Neural cell (in vitro differentiated cells): Measurements from ENCODE around the gene GRAP2. TPM values are rescaled to one million over a fixed set of nuclear protein-coding genes. Genes with fewer than 3 reads are reported as not detected.

Source experiments
- H2AFZ ChIP-seq: fragments of 200-600, 300-800 bp; sonication (generic), shearing (Covaris generic); 2 replicates; pipeline ENCODE4 v1.6.0; 2014; ENCODE audit warnings: low read depth, mild to moderate bottlenecking, antibody characterized with exemption, low read length, moderate library complexity
- H3F3A ChIP-seq: fragments of 200-600 bp; shearing (Covaris generic); 2 replicates; pipeline ENCODE4 v1.6.1; 2016; ENCODE audit warnings: mild to moderate bottlenecking, moderate library complexity, mixed read lengths, antibody characterized with exemption, low read length; ENCODE audit not compliant: insufficient read depth, poor library complexity, severe bottlenecking
- H3K27ac ChIP-seq: fragments of 200-600, 300-800 bp; sonication (generic), shearing (Covaris generic); 2 replicates; pipeline ENCODE4 v1.5.1; 2014; ENCODE audit warnings: mild to moderate bottlenecking, low read length, moderate library complexity
- H3K27me3 ChIP-seq: fragments of 300-800, 200-600 bp; sonication (generic), shearing (Covaris generic); 2 replicates; pipeline ENCODE4 v1.6.0; 2014; ENCODE audit warnings: mild to moderate bottlenecking, low read depth, low read length, moderate library complexity; ENCODE audit not compliant: insufficient read depth
- H3K36me3 ChIP-seq: fragments of 300-800, 200-600 bp; sonication (generic), shearing (Covaris generic); 2 replicates; pipeline ENCODE4 v1.5.1; 2014; ENCODE audit warnings: mild to moderate bottlenecking, antibody characterized with exemption, low read length, moderate library complexity; ENCODE audit not compliant: insufficient read depth
- H3K4me2 ChIP-seq: fragments of 300-800, 200-600 bp; sonication (generic), shearing (Covaris generic); 2 replicates; pipeline ENCODE4 v1.6.0; 2014; ENCODE audit warnings: mild to moderate bottlenecking, low read length
- H3K4me3 ChIP-seq: fragments of 300-800, 200-600 bp; sonication (generic), shearing (Covaris generic); 2 replicates; pipeline ENCODE4 v1.5.1; 2014; ENCODE audit warnings: mild to moderate bottlenecking, low read length, moderate library complexity
- H3K79me2 ChIP-seq: fragments of 200-600 bp; shearing (Covaris generic); replicated peaks from 2 replicates; pipeline ENCODE4 v1.6.0; 2014; ENCODE audit warnings: mild to moderate bottlenecking, low read length, moderate library complexity; ENCODE audit not compliant: insufficient read depth
- H3K9ac ChIP-seq: fragments of 300-800, 200-600 bp; sonication (generic), shearing (Covaris generic); 2 replicates; pipeline ENCODE4 v1.6.1; 2016; ENCODE audit warnings: mild to moderate bottlenecking, low read length, mixed read lengths
- H3K9me2 ChIP-seq: fragments of 200-600 bp; shearing (Covaris generic); 2 replicates; pipeline ENCODE4 v1.6.1; 2016; ENCODE audit warnings: mild to moderate bottlenecking, low read length, mixed read lengths; ENCODE audit not compliant: insufficient read depth
- H3K9me3 ChIP-seq: fragments of 200-600, 300-800 bp; sonication (generic), shearing (Covaris generic); 2 replicates; pipeline ENCODE4 v1.6.1; 2016; ENCODE audit warnings: mild to moderate bottlenecking, mixed run types, low read length, moderate library complexity, mixed read lengths
- H4K20me1 ChIP-seq: fragments of 200-600 bp; shearing (Covaris generic); 2 replicates; pipeline ENCODE4 v1.6.1; 2016; ENCODE audit warnings: mild to moderate bottlenecking, mixed run types; ENCODE audit not compliant: insufficient read depth
- EP300 ChIP-seq: fragments of 450-650 bp; conservative IDR thresholded peaks from 2 replicates; pipeline ENCODE4 v1.6.1; 2014; ENCODE audit warnings: antibody characterized with exemption, mild to moderate bottlenecking, moderate library complexity; ENCODE audit not compliant: poor library complexity, severe bottlenecking
- EZH2 ChIP-seq: fragments of 200-600, 300-800 bp; shearing (Covaris generic), sonication (generic); IDR thresholded peaks from 2 replicates; pipeline ENCODE4 v1.6.1; 2014; ENCODE audit warnings: antibody characterized with exemption, low read length, borderline replicate concordance, mild to moderate bottlenecking; ENCODE audit not compliant: insufficient read depth, poor library complexity, severe bottlenecking
- MXI1 ChIP-seq: fragments of 450-650 bp; conservative IDR thresholded peaks from 2 replicates; pipeline ENCODE4 v1.6.1; 2014; ENCODE audit warnings: antibody characterized with exemption, mild to moderate bottlenecking; ENCODE audit not compliant: poor library complexity, severe bottlenecking
- POLR2AphosphoS5 ChIP-seq: IDR thresholded peaks from 2 replicates; pipeline ENCODE4 v1.6.1; 2012
- RAD21 ChIP-seq: fragments of 450-650 bp; conservative IDR thresholded peaks from 2 replicates; pipeline ENCODE4 v1.6.1; 2014; ENCODE audit warnings: antibody characterized with exemption, mild to moderate bottlenecking, moderate library complexity
- SMC3 ChIP-seq: fragments of 450-650 bp; conservative IDR thresholded peaks from 2 replicates; pipeline ENCODE4 v1.6.1; 2014; ENCODE audit warnings: antibody characterized with exemption, mild to moderate bottlenecking, moderate library complexity; ENCODE audit not compliant: poor library complexity
- TAF1 ChIP-seq: IDR thresholded peaks from 2 replicates; pipeline ENCODE4 v1.6.1; 2012; ENCODE audit warnings: low read depth
- polyA plus RNA-seq: library from polyadenylated mRNA; depleted of rRNA; stranded (reverse); fragments of >200 nt; gene quantifications from 2 replicates; pipeline ENCODE4 v1.2.3, GENCODE V29; 2014
- TF ChIP-seq, protein P1 (sequence below): fragments of 450-650 bp; IDR thresholded peaks from 2 replicates; pipeline ENCODE4 v1.5.1; 2014; ENCODE audit warnings: antibody characterized with exemption, mild to moderate bottlenecking, moderate library complexity; ENCODE audit not compliant: poor library complexity, severe bottlenecking
- TF ChIP-seq, protein P2 (sequence below): IDR thresholded peaks from 2 replicates; pipeline ENCODE4 v1.6.1; 2012; ENCODE audit warnings: borderline replicate concordance

The GRAP2 gene
- polyA plus RNA-seq, 1 donor from 2014 or later = 0.30 TPM

DNA sequence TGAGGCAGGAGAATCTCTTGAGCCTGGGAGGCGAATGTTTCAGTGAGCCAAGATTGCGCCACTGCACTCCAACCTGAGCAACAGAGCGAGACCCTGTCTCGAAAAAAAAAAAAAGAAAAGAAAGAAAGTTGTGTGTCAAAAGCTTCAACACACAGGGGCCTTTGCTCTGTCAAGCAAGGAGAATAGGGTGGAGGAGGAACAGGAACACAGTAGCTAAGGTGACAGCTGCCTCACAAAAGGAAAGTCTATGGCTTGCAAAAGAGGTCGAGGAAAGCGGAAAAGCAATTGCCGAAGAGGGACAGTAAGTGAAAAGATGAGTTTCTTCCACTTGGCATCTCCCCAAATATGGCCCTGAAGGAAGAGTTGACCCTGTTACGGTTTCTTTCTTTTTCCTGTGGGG, 32.9 kb downstream of the GRAP2 start:
- no peaks in the 10 kb centered on the region for H3F3A ChIP-seq
- no peaks in the 10 kb centered on the region for H3K79me2 ChIP-seq
- no peak overlapping the region for H3K4me3 ChIP-seq
- TF ChIP-seq EP300 (no peak), POLR2AphosphoS5 (no peak), SMC3 (no peak), TAF1 (no peak), RAD21 (no peak), EZH2 (no peak), MXI1 (no peak)
- TF ChIP-seq, protein P1, sequence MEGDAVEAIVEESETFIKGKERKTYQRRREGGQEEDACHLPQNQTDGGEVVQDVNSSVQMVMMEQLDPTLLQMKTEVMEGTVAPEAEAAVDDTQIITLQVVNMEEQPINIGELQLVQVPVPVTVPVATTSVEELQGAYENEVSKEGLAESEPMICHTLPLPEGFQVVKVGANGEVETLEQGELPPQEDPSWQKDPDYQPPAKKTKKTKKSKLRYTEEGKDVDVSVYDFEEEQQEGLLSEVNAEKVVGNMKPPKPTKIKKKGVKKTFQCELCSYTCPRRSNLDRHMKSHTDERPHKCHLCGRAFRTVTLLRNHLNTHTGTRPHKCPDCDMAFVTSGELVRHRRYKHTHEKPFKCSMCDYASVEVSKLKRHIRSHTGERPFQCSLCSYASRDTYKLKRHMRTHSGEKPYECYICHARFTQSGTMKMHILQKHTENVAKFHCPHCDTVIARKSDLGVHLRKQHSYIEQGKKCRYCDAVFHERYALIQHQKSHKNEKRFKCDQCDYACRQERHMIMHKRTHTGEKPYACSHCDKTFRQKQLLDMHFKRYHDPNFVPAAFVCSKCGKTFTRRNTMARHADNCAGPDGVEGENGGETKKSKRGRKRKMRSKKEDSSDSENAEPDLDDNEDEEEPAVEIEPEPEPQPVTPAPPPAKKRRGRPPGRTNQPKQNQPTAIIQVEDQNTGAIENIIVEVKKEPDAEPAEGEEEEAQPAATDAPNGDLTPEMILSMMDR = no peak
- TF ChIP-seq, protein P2, sequence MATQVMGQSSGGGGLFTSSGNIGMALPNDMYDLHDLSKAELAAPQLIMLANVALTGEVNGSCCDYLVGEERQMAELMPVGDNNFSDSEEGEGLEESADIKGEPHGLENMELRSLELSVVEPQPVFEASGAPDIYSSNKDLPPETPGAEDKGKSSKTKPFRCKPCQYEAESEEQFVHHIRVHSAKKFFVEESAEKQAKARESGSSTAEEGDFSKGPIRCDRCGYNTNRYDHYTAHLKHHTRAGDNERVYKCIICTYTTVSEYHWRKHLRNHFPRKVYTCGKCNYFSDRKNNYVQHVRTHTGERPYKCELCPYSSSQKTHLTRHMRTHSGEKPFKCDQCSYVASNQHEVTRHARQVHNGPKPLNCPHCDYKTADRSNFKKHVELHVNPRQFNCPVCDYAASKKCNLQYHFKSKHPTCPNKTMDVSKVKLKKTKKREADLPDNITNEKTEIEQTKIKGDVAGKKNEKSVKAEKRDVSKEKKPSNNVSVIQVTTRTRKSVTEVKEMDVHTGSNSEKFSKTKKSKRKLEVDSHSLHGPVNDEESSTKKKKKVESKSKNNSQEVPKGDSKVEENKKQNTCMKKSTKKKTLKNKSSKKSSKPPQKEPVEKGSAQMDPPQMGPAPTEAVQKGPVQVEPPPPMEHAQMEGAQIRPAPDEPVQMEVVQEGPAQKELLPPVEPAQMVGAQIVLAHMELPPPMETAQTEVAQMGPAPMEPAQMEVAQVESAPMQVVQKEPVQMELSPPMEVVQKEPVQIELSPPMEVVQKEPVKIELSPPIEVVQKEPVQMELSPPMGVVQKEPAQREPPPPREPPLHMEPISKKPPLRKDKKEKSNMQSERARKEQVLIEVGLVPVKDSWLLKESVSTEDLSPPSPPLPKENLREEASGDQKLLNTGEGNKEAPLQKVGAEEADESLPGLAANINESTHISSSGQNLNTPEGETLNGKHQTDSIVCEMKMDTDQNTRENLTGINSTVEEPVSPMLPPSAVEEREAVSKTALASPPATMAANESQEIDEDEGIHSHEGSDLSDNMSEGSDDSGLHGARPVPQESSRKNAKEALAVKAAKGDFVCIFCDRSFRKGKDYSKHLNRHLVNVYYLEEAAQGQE = no peak
- no peak overlapping the region for H2AFZ ChIP-seq
- no peaks in the 10 kb centered on the region for H4K20me1 ChIP-seq
- H3K27ac ChIP-seq = no peak overlapping the region
- no peaks in the 10 kb centered on the region for H3K36me3 ChIP-seq
- H3K9me2 ChIP-seq = no peaks in the 10 kb centered on the region
- H3K4me2 ChIP-seq = no peak overlapping the region
- H3K9ac ChIP-seq = no peak overlapping the region
- no peaks in the 10 kb centered on the region for H3K27me3 ChIP-seq
- H3K9me3 ChIP-seq = no peaks in the 10 kb centered on the region

DNA sequence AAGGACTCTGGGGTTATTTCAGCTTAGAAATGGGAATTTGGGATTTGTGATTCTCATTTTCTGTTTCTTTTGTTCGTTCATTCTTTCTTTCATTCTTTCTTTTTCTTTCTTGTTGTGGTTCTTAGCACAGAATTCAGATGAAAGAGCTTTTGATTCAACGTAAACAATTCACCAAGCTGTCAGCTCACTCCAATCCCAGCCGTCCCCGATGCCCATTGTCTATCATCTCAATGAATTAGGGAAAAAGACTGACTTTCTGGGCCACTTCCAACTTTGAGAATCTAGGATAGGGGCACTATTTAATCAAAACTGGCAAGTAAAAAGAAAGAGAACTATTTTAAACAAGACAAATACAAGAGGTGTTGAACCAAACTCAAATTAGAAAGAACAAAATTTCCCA, 34.2 kb downstream of the GRAP2 start:
- TF ChIP-seq RAD21 (no peak), TAF1 (no peak)
- H2AFZ ChIP-seq = no peak overlapping the region
- no peaks in the 10 kb centered on the region for H3K9me3 ChIP-seq

DNA sequence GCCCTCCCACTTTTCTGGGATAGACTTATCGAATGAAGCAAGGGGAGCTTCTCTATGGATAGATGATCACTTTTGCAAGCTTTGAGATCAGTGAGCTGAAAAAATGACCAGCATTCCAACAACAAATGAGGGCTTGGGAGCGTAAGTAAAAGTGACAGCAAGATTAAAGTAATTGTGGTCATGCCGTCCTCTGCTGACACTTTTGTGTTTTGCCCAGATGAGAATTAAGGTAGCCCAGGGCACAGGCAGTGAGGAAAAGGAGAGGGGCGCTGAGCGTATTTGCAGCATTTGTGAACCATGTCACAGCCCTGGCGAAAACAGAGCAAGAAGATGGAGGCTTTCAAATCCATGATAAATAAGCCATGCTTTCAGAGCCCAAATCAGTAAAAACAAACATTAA, 34.7 kb downstream of the GRAP2 start:
- H3K9me2 ChIP-seq = no peaks in the 10 kb centered on the region
- no peaks in the 10 kb centered on the region for H3K36me3 ChIP-seq
- H3F3A ChIP-seq = no peaks in the 10 kb centered on the region
- H3K79me2 ChIP-seq = no peaks in the 10 kb centered on the region
- H3K9ac ChIP-seq = no peak overlapping the region
- H2AFZ ChIP-seq = no peak overlapping the region
- no peak overlapping the region for H3K27ac ChIP-seq
- no peaks in the 10 kb centered on the region for H3K9me3 ChIP-seq
- H3K27me3 ChIP-seq = no peaks in the 10 kb centered on the region
- H3K4me3 ChIP-seq = no peak overlapping the region
- peak; percentile 22 for TF ChIP-seq RAD21
- TF ChIP-seq SMC3 = peak; percentile 38
- TF ChIP-seq TAF1 = no peak
- no peak for TF ChIP-seq MXI1
- TF ChIP-seq POLR2AphosphoS5 = no peak
- TF ChIP-seq, protein P2 = no peak
- no peak overlapping the region for H3K4me2 ChIP-seq
- H4K20me1 ChIP-seq = no peaks in the 10 kb centered on the region

More for the DNA sequence above, 34.2 kb downstream of the GRAP2 start:
- H3K27me3 ChIP-seq = no peaks in the 10 kb centered on the region
- no peak overlapping the region for H3K4me3 ChIP-seq
- H3K27ac ChIP-seq = no peak overlapping the region
- no peak overlapping the region for H3K4me2 ChIP-seq
- no peaks in the 10 kb centered on the region for H3K9me2 ChIP-seq
- no peaks in the 10 kb centered on the region for H3K79me2 ChIP-seq
- no peaks in the 10 kb centered on the region for H3K36me3 ChIP-seq
- no peaks in the 10 kb centered on the region for H3F3A ChIP-seq
- H3K9ac ChIP-seq = no peak overlapping the region
- no peaks in the 10 kb centered on the region for H4K20me1 ChIP-seq
